Upper lobe of left lung (tissue), 6 donors: ENCODE results near the gene KANSL2. TPM values are rescaled to one million over a fixed set of nuclear protein-coding genes. Genes with fewer than 3 reads are reported as not detected.

Source experiments
- ATAC-seq, 2 donors: fragments of 200-7000 bp; cut with Tn5 transposase; one replicate each; pipeline ENCODE4 v1.9.1; 2022; ENCODE audit warnings: mild to moderate bottlenecking in 2 of 2, moderate library complexity in 2 of 2; ENCODE audit not compliant: low FRiP score in 2 of 2
- DNase-seq, 2 donors: peaks; one replicate each; pipeline ENCODE4 v3.0.0-alpha.2; 2019 to 2020
- H3K27ac ChIP-seq, 4 donors: fragments of 200-600 bp; sonication (generic); one replicate each; pipeline ENCODE4 v1.5.1; 2016 to 2019
- H3K27me3 ChIP-seq, 4 donors: fragments of 200-600 bp; sonication (generic); one replicate each; pipeline ENCODE4 v1.5.1; 2017 to 2019
- H3K36me3 ChIP-seq, 4 donors: fragments of 200-600 bp; sonication (generic); one replicate each; pipeline ENCODE4 v1.5.1; 2016 to 2019
- H3K4me1 ChIP-seq, 4 donors: fragments of 200-600 bp; sonication (generic); one replicate each; pipeline ENCODE4 v1.5.1; 2018 to 2019
- H3K4me3 ChIP-seq, 4 donors: fragments of 200-600 bp; sonication (generic); one replicate each; pipeline ENCODE4 v1.5.1; 2017 to 2019; ENCODE audit warnings: mild to moderate bottlenecking in 2 of 4, moderate library complexity in 1 of 4
- H3K9me3 ChIP-seq, 4 donors: fragments of 200-600 bp; sonication (generic); one replicate each; pipeline ENCODE4 v1.5.1; 2018 to 2019
- CTCF ChIP-seq, 6 experiments: fragments of 450-650 bp in 4 of 6; fragments of 200-600 bp in 2 of 6; sonication (generic) in 2 of 6; IDR thresholded peaks; one replicate each; pipeline ENCODE4 v1.5.1; 2016 to 2019; ENCODE audit warnings: antibody characterized with exemption in 6 of 6
- EP300 ChIP-seq, 4 donors: sonication (generic); formaldehyde crosslinking; IDR thresholded peaks; one replicate each; pipeline ENCODE4 v1.5.1; 2017; ENCODE audit warnings: antibody characterized with exemption in 4 of 4, control low read depth in 2 of 4
- POLR2A ChIP-seq, 4 donors: fragments of 450-650 bp; IDR thresholded peaks; one replicate each; pipeline ENCODE4 v1.5.1; 2016 to 2017; ENCODE audit warnings: antibody characterized with exemption in 4 of 4, mild to moderate bottlenecking in 2 of 4
- POLR2AphosphoS5 ChIP-seq, 2 donors: sonication (generic); formaldehyde crosslinking; IDR thresholded peaks; one replicate each; pipeline ENCODE4 v1.5.1; 2017; ENCODE audit warnings: antibody characterized with exemption in 2 of 2
- WGBS, 2 donors: methylation state at CpG; one replicate each; pipeline ENCODE4 v1.1.5; 2017 to 2018; 5-methylcytosine and 5-hydroxymethylcytosine counted together
- total RNA-seq, 6 donors: library from RNA; depleted of rRNA in 4 of 6; stranded (reverse); fragments of >200 nt in 4 of 6; gene quantifications; one replicate each; pipeline versions ENCODE4 v1.1.0 to v1.2.1, GENCODE V29; 2016 to 2021
- donor health status: DM: no; HTN: no; CAD: no; lungs with moderate emphysema.
- donor health status: DM: no; HTN: yes; CAD: no; lungs with severe emphysema.

Gene KANSL2
- total RNA-seq, 6 donors from 2014 or later, result 13.2 to 60.5 (median 26.3) TPM

GRCh38 chr12:48681399-48681709, 684 bp downstream of the KANSL2 start:
- H3K27me3 ChIP-seq, result no peaks in the 10 kb centered on the region
- no peak for DNase-seq
- H3K27ac ChIP-seq, result peak overlapping the region; percentile 92 to 98 (median 94)
- H3K9me3 ChIP-seq, result no peaks in the 10 kb centered on the region
- no peak for ATAC-seq
- no peak for TF ChIP-seq POLR2AphosphoS5 (IDR thresholded peaks at IDR 0.05)
- TF ChIP-seq POLR2A (IDR thresholded peaks at IDR 0.05), result no peak
- TF ChIP-seq EP300 (IDR thresholded peaks at IDR 0.05), result no peak
- H3K4me3 ChIP-seq, result peak overlapping the region; percentile 75 to 99 (median 78)
- peaks cover under 1 to 35% (median 7%) of the 10 kb centered on the region in 4 donors for H3K36me3 ChIP-seq
- 1 to 2% methylated on average over 9 to 11 of the region's 11 CpGs for WGBS, 2 donors
- H3K4me1 ChIP-seq, result peaks cover 39 to 53% (median 46%) of the 10 kb centered on the region in 4 donors

GRCh38 chr12:48680861-48681260, 1.2 kb downstream of the KANSL2 start:
- ATAC-seq, result no peak
- TF ChIP-seq POLR2A (IDR thresholded peaks at IDR 0.05), result no peak
- no peak for TF ChIP-seq EP300 (IDR thresholded peaks at IDR 0.05)
- TF ChIP-seq POLR2AphosphoS5 (IDR thresholded peaks at IDR 0.05), result no peak
- TF ChIP-seq CTCF (IDR thresholded peaks at IDR 0.05), result no peak
- WGBS, 2 donors, result 77 to 83% methylated on average over 11 to 12 of the region's 13 CpGs
- peaks cover 3 to 40% (median 7%) of the 10 kb centered on the region in 4 donors for H3K36me3 ChIP-seq
- H3K4me1 ChIP-seq, result peaks cover 39 to 58% (median 46%) of the 10 kb centered on the region in 4 donors
- H3K27ac ChIP-seq, result peak overlapping the region in 1 of 4 donors; percentile 92
- no peaks in the 10 kb centered on the region for H3K27me3 ChIP-seq
- no peaks in the 10 kb centered on the region for H3K9me3 ChIP-seq
- peak in 1 of 2 donors; percentile 41 for DNase-seq
- H3K4me3 ChIP-seq, result peak overlapping the region; percentile 75 to 99 (median 78)

GRCh38 chr12:48678551-48679185, 3.4 kb downstream of the KANSL2 start:
- ATAC-seq (no peak), DNase-seq (no peak)
- 38 to 45% methylated on average over 3 of the region's 3 CpGs for WGBS, 2 donors
- Histone ChIP-seq H3K27ac (peak overlapping the region in 2 of 4 donors; percentile 10 to 18), H3K36me3 (peaks cover 9 to 61% (median 12%) of the 10 kb centered on the region in 4 donors), H3K4me3 (peak overlapping the region in 1 of 4 donors; percentile 1), H3K4me1 (peaks cover 39 to 78% (median 47%) of the 10 kb centered on the region in 4 donors), H3K27me3 (no peaks in the 10 kb centered on the region), H3K9me3 (no peaks in the 10 kb centered on the region)
- TF ChIP-seq POLR2A (IDR thresholded peaks at IDR 0.05) (no peak), EP300 (IDR thresholded peaks at IDR 0.05) (no peak), CTCF (IDR thresholded peaks at IDR 0.05) (no peak), POLR2AphosphoS5 (IDR thresholded peaks at IDR 0.05) (no peak)

GRCh38 chr12:48671231-48671856, 10.7 kb downstream of the KANSL2 start:
- TF ChIP-seq POLR2AphosphoS5 (IDR thresholded peaks at IDR 0.05), result no peak
- TF ChIP-seq CTCF (IDR thresholded peaks at IDR 0.05), result no peak
- no peak for TF ChIP-seq EP300 (IDR thresholded peaks at IDR 0.05)
- Histone ChIP-seq H3K36me3 (peaks cover 50 to 99% (median 78%) of the 10 kb centered on the region in 4 donors), H3K4me1 (peaks cover 0 to 26% (median 1%) of the 10 kb centered on the region in 4 donors), H3K27me3 (no peaks in the 10 kb centered on the region), H3K27ac (no peak overlapping the region), H3K4me3 (no peak overlapping the region), H3K9me3 (no peaks in the 10 kb centered on the region)
- WGBS, 2 donors, result 84 to 85% methylated on average over 8 of the region's 8 CpGs
- ATAC-seq (no peak), DNase-seq (no peak)

- Histone ChIP-seq H3K36me3 (peaks cover 48 to 100% (median 88%) of the 10 kb centered on the region in 4 donors), H3K9me3 (no peaks in the 10 kb centered on the region), H3K27me3 (no peaks in the 10 kb centered on the region), H3K4me1 (peaks cover 0 to 4% (median 0%) of the 10 kb centered on the region in 4 donors), H3K4me3 (no peak overlapping the region), H3K27ac (no peak overlapping the region)
- ATAC-seq (no peak), DNase-seq (no peak)
- TF ChIP-seq POLR2A (IDR thresholded peaks at IDR 0.05) (no peak), CTCF (IDR thresholded peaks at IDR 0.05) (no peak), EP300 (IDR thresholded peaks at IDR 0.05) (no peak), POLR2AphosphoS5 (IDR thresholded peaks at IDR 0.05) (no peak)
- WGBS, 2 donors, result 93 to 95% methylated on average over 14 of the region's 14 CpGs
Observed at GRCh38 chr12:48668996-48669395, 13.0 kb downstream of the KANSL2 start.
